Measurements from ENCODE around the gene KCNJ6. TPM values are rescaled to one million over a fixed set of nuclear protein-coding genes. Genes with fewer than 3 reads are reported as not detected.

Gene KCNJ6
- total and polyA plus RNA-seq, 2 experiments from 2014 or later, result 0.07 to 0.46 TPM

GRCh38 chr21:37903396-37903795 lies 12.9 kb downstream of the KCNJ6 start:
- H3K4me3 ChIP-seq, result no peak overlapping the region
- H3K36me3 ChIP-seq (replicated peaks; ENCODE audit: insufficient read depth, low read depth), result no peaks in the 10 kb centered on the region
- no peak for DNase-seq (ENCODE audit: low spot score)
- peaks cover 15% of the 10 kb centered on the region for H3K27me3 ChIP-seq
- H2AFZ ChIP-seq, result no peak overlapping the region
- TF ChIP-seq EZH2phosphoT487 (IDR thresholded peaks at IDR 0.05; ENCODE audit: low read depth, severe bottlenecking, unreplicated experiment) (no peak), EZH2 (IDR thresholded peaks at IDR 0.05; ENCODE audit: borderline replicate concordance) (no peak), CTCF (IDR thresholded peaks at IDR 0.05; ENCODE audit: poor library complexity) (no peak)
- no peaks in the 10 kb centered on the region for H3K9me3 ChIP-seq (ENCODE audit: low read depth)
- no peak overlapping the region for H3K4me2 ChIP-seq
- 81% methylated on average over 2 of the region's 2 CpGs for WGBS (ENCODE audit: low lambda C conversion rate, missing lambda C conversion rate)
- H3K79me2 ChIP-seq, result no peaks in the 10 kb centered on the region
- no peaks in the 10 kb centered on the region for H3K9me2 ChIP-seq (replicated peaks; ENCODE audit: insufficient read depth)
- no peak overlapping the region for H3K27ac ChIP-seq
- no peaks in the 10 kb centered on the region for H3K4me1 ChIP-seq (ENCODE audit: insufficient read depth)
- H4K20me1 ChIP-seq (ENCODE audit: insufficient read depth, poor library complexity, severe bottlenecking), result no peaks in the 10 kb centered on the region

GRCh38 chr21:37899146-37899545 lies 17.1 kb downstream of the KCNJ6 start:
- Histone ChIP-seq H3K4me3 (no peak overlapping the region), H3K4me1 (ENCODE audit: insufficient read depth) (no peaks in the 10 kb centered on the region), H4K20me1 (ENCODE audit: insufficient read depth, poor library complexity, severe bottlenecking) (no peaks in the 10 kb centered on the region), H3K9me2 (replicated peaks; ENCODE audit: insufficient read depth) (no peaks in the 10 kb centered on the region), H3K9me3 (ENCODE audit: low read depth) (no peaks in the 10 kb centered on the region), H3K36me3 (replicated peaks; ENCODE audit: insufficient read depth, low read depth) (no peaks in the 10 kb centered on the region), H2AFZ (no peak overlapping the region), H3K27ac (no peak overlapping the region), H3K79me2 (no peaks in the 10 kb centered on the region), H3K4me2 (no peak overlapping the region), H3K27me3 (peaks cover 13% of the 10 kb centered on the region)
- DNase-seq (ENCODE audit: low spot score), result no peak
- 67% methylated on average over 6 of the region's 6 CpGs for WGBS (ENCODE audit: low lambda C conversion rate, missing lambda C conversion rate)
- TF ChIP-seq CTCF (IDR thresholded peaks at IDR 0.05; ENCODE audit: poor library complexity) (no peak), EZH2 (IDR thresholded peaks at IDR 0.05; ENCODE audit: borderline replicate concordance) (no peak), EZH2phosphoT487 (IDR thresholded peaks at IDR 0.05; ENCODE audit: low read depth, severe bottlenecking, unreplicated experiment) (no peak)

- Histone ChIP-seq H3K27ac (no peak overlapping the region), H3K4me2 (no peak overlapping the region), H3K4me3 (no peak overlapping the region), H3K36me3 (replicated peaks; ENCODE audit: insufficient read depth, low read depth) (no peaks in the 10 kb centered on the region), H3K9me2 (replicated peaks; ENCODE audit: insufficient read depth) (no peaks in the 10 kb centered on the region), H2AFZ (no peak overlapping the region), H4K20me1 (ENCODE audit: insufficient read depth, poor library complexity, severe bottlenecking) (no peaks in the 10 kb centered on the region), H3K9me3 (ENCODE audit: low read depth) (no peaks in the 10 kb centered on the region), H3K79me2 (no peaks in the 10 kb centered on the region), H3K27me3 (peaks cover 9% of the 10 kb centered on the region), H3K4me1 (ENCODE audit: insufficient read depth) (no peaks in the 10 kb centered on the region)
- 75% methylated on average over 5 of the region's 5 CpGs for WGBS (ENCODE audit: low lambda C conversion rate, missing lambda C conversion rate)
- TF ChIP-seq EZH2 (IDR thresholded peaks at IDR 0.05; ENCODE audit: borderline replicate concordance) (no peak), EZH2phosphoT487 (IDR thresholded peaks at IDR 0.05; ENCODE audit: low read depth, severe bottlenecking, unreplicated experiment) (no peak), CTCF (IDR thresholded peaks at IDR 0.05; ENCODE audit: poor library complexity) (no peak)
- no peak for DNase-seq (ENCODE audit: low spot score)
Observed at GRCh38 chr21:37896788-37897187, 19.5 kb downstream of the KCNJ6 start.

- Histone ChIP-seq H3K4me1 (ENCODE audit: insufficient read depth) (no peaks in the 10 kb centered on the region), H3K79me2 (no peaks in the 10 kb centered on the region), H3K9me3 (ENCODE audit: low read depth) (no peaks in the 10 kb centered on the region), H3K4me3 (no peak overlapping the region), H3K4me2 (no peak overlapping the region), H2AFZ (no peak overlapping the region), H3K9me2 (replicated peaks; ENCODE audit: insufficient read depth) (no peaks in the 10 kb centered on the region), H4K20me1 (ENCODE audit: insufficient read depth, poor library complexity, severe bottlenecking) (no peaks in the 10 kb centered on the region), H3K27ac (no peak overlapping the region), H3K27me3 (peaks cover 4% of the 10 kb centered on the region), H3K36me3 (replicated peaks; ENCODE audit: insufficient read depth, low read depth) (no peaks in the 10 kb centered on the region)
- 76% methylated on average over 2 of the region's 2 CpGs for whole genome bisulfite sequencing (ENCODE audit: low lambda C conversion rate, missing lambda C conversion rate)
- DNase-seq (ENCODE audit: low spot score), result no peak
- TF ChIP-seq EZH2 (IDR thresholded peaks at IDR 0.05; ENCODE audit: borderline replicate concordance) (no peak), CTCF (IDR thresholded peaks at IDR 0.05; ENCODE audit: poor library complexity) (no peak), EZH2phosphoT487 (IDR thresholded peaks at IDR 0.05; ENCODE audit: low read depth, severe bottlenecking, unreplicated experiment) (no peak)
Observed at GRCh38 chr21:37891972-37892371, 24.3 kb downstream of the KCNJ6 start.

All from hepatocyte (in vitro differentiated cells).